Epithelial cell of esophagus (primary cell): ENCODE results near the gene PERM1.
A peak's percentile ranks its signal among the peaks of the same experiment; 100 is the strongest.
"Not testable (repeated sequence)": the region's sequence is repeated elsewhere in the genome, so short reads cannot be mapped to it uniquely, and the experiment has no call there.

Experiments used
- DNase-seq: peaks from one replicate; pipeline ENCODE4 v3.0.0; 2010; ENCODE audit warnings: low read depth
- H3K4me3 ChIP-seq: 2 replicates; pipeline ENCODE4 v1.5.1; 2011; ENCODE audit warnings: mild to moderate bottlenecking, low read length, control low read depth
- TF ChIP-seq, protein P1 (sequence below): IDR thresholded peaks from 2 replicates; pipeline ENCODE4 v1.5.1; 2011; ENCODE audit warnings: low read depth, mild to moderate bottlenecking, low read length, control low read depth, inconsistent platforms; ENCODE audit not compliant: insufficient read depth; ENCODE audit errors: missing control alignments

The PERM1 gene, protein sequence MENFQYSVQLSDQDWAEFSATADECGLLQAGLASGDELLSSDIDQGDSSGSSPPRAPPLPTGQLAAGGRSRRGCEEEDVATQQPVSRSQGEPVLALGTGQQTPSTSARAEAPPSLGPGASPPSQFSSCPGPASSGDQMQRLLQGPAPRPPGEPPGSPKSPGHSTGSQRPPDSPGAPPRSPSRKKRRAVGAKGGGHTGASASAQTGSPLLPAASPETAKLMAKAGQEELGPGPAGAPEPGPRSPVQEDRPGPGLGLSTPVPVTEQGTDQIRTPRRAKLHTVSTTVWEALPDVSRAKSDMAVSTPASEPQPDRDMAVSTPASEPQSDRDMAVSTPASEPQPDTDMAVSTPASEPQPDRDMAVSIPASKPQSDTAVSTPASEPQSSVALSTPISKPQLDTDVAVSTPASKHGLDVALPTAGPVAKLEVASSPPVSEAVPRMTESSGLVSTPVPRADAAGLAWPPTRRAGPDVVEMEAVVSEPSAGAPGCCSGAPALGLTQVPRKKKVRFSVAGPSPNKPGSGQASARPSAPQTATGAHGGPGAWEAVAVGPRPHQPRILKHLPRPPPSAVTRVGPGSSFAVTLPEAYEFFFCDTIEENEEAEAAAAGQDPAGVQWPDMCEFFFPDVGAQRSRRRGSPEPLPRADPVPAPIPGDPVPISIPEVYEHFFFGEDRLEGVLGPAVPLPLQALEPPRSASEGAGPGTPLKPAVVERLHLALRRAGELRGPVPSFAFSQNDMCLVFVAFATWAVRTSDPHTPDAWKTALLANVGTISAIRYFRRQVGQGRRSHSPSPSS

DNA sequence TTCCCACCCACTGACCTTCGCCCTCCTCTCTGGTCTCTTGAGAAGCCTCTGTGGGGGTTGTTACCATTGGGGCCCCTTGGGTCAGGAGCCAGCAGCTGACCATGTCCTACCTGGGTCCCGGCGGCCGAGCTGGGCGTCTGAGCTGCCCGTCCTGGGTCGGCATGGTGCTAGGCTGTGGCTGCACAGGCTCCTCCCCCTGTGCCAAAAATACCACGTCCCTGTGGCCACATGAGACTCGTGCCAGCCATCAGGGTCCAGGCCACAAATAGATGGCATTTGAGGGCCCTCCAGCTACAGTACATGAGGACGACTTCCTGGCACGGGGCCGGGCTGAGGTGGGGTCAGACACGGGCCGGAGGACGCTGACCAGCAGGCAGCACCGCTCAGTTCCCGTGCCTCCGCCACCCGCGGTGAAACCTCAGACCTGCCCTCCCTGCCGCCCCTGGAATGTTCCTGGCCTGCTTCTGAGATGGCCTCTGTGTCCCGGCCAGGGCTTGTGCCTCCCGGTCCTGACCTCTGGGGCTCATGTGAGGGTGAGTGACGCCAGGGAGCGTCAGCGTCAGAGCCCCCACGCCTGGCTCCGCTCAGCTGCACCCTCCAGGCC lies at the start of gene PERM1:
Gene PERM1 (minus strand): TSS at position 139 of the 604 bp plus-strand sequence. CDS start 1,064 bp downstream, outside the sequence.
- TF ChIP-seq, protein P1, sequence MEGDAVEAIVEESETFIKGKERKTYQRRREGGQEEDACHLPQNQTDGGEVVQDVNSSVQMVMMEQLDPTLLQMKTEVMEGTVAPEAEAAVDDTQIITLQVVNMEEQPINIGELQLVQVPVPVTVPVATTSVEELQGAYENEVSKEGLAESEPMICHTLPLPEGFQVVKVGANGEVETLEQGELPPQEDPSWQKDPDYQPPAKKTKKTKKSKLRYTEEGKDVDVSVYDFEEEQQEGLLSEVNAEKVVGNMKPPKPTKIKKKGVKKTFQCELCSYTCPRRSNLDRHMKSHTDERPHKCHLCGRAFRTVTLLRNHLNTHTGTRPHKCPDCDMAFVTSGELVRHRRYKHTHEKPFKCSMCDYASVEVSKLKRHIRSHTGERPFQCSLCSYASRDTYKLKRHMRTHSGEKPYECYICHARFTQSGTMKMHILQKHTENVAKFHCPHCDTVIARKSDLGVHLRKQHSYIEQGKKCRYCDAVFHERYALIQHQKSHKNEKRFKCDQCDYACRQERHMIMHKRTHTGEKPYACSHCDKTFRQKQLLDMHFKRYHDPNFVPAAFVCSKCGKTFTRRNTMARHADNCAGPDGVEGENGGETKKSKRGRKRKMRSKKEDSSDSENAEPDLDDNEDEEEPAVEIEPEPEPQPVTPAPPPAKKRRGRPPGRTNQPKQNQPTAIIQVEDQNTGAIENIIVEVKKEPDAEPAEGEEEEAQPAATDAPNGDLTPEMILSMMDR: no peak
- H3K4me3 ChIP-seq: no peak within 1 kb of the TSS
- no peak for DNase-seq

DNA sequence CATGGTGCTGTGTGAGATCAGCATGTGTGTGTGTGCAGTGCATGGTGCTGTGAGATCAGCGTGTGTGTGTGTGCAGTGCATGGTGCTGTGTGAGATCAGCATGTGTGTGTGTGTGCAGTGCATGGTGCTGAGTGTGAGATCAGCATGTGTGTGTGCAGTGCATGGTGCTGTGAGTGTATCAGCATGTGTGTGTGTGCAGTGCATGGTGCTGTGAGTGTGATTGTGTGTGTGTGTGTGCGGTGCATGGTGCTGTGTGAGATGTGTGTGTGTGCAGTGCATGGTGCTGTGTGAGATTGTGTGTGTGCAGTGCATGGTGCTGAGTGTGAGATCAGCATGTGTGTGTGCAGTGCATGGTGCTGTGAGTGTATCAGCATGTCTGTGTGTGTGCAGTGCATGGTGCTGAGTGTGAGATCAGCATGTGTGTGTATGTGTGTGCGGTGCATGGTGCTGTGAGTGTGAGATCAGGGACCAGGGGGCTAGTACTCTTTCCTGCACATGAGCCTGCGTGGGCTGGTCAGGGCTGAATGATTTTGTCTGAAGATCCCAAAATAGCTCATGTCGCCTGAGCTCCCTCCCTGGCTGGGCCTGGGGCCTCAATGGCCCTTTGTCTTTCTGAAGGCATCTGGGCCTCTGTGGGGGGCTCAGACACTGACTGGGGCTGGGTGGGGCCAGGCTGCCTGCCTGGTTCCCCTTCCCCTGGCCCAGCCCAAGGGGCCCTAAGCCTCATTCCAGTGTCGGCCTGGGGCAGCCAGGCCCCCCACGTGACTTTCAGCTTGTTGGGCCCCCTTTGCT lies 49.2 kb upstream of the PERM1 start:
- DNase-seq, H3K4me3 ChIP-seq: not testable (repeated sequence)

DNA sequence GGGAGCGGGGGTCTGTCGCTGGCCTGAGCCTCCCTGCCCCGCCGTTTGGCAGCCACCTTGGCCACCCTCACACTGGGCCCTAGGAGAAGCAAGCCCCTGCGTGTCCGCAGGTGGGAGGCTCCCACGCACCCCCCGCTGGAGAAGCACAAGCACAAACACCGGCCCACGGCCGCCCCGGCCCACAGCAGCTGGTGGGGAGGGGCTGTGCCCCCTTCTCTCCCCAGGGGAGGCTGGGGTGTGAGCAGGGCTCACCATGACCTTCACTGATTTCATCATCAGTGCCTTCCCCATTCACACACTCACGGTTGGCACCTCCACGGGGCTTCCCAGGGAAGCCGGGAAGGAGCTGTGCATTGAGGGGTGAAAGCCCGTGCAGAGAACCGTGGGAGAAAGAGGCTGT lies 45.9 kb upstream of the PERM1 start:
- TF ChIP-seq, protein P1: no peak
- H3K4me3 ChIP-seq: no peak overlapping the region
- DNase-seq: no peak

DNA sequence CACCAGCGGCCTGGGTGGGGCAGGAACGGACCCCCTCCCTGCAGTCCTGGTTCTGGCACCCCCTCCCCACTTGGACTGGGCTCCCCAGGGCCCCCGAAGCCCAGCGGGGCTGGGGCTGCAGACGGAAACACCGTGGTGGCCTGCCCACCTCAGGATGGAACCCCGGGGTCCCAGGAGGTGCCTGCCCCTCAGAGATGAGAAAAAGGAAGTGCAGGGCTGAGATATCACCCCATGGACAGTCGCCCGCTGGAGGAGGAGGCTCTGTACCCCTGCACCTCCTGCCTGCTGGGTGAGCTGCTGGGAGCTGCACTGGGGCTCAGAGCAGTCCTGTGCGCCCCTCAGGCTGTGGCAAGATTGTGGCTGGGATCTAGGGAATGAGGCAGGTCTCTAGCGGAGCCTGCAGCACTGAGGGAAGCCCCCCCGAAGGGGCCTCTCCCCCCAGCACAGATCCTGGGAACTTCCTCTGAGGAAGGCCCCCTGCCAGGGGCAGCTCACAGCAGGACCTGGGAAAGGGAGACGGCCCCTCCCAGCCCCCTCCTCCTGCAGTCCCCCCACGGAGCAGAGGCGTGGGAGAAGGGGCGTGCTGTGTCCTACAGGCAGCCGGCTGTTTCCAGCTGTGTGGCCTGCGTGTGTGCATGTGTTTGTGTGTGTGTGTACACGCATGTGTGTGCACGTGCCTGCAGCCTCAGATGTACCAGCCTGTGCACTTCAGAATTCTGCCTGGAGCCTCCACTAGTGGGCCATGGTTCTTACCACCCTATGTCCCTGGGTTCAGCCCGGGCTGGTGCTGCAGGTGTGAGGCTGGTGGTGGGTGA lies 44.9 kb upstream of the PERM1 start:
- TF ChIP-seq, protein P1: no peak
- H3K4me3 ChIP-seq: no peak overlapping the region
- no peak for DNase-seq

DNA sequence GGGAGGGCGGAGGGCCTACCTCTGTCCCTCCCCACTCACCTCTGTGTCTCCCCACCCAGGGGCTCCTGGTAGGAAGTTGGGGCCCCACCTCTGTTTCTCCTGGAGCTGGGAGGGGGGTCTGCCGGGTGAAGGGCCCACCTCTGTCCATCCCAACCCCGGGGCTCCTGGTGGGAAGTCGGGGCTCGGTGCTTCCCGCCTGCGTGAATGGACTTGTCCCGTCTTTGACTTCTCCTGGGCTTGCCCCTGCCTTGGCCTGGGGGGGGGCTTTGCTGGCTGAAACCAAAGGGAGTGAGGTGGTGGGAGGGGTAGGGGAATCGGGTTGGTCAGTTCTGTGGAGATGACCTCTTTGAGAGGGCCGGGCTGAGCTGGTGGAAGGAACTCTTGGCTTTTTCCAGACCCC lies 43.8 kb upstream of the PERM1 start:
- H3K4me3 ChIP-seq: peak overlapping the region; percentile 18
- TF ChIP-seq, protein P1: no peak
- DNase-seq: peak; percentile 42

DNA sequence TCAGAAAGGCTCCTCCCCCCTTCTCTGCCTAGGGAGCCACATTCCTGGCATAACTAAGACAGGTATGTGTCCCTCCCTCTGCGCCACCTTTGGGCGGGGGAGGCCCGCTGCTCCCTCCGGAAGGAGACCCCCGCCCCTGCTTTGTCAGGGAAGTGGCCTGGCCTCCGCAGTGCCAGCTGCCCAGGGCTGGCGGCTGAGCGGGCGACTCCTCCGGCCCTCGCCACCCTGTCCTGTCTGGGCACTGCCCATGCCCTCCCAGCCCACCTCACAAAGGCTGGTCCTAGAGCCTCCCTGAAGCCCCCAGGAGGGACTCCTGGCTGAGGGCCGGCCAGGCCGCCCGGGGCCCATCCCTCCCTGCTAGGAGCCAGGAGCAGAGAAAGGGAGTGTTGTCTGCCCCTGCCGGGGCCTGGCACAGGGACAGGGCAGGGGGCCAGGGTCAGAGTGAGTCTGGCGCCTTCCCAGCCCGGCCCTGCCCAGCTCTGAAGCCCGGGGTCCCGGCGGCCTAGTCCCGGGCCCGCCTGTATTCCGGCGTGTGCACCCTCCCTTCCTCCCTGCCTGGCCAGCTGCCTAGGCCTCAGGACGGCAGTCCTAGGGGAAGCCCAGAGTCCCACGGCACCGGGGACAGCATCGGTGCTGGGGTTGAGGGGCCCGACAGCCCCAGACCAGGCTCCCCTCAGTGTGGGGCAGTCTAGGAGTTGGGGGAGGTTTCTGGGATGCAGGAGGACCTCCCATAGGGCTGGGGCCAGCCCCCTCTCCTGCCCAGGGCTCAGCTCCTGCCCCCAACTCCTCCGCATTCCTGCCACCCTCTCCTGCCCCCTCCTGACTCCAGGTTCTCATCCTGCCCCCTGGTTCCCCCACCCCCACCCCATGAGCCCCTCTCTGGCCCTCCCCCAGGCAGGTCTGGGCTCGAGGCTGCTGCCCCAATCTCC lies 43.1 kb upstream of the PERM1 start:
- peak overlapping the region; percentile 43 for H3K4me3 ChIP-seq
- TF ChIP-seq, protein P1: no peak
- DNase-seq: peak; percentile 87
